IPS-18c (cell line): ENCODE measurements around the gene SCD5.

Experiments used
- H3K4me3 ChIP-seq: 2 replicates; pipeline ENCODE4 v1.7.0; 2013; ENCODE audit warnings: low read depth, mild to moderate bottlenecking, low read length, moderate library complexity; ENCODE audit not compliant: insufficient read depth
- H3K9me3 ChIP-seq: one replicate; pipeline ENCODE4 v1.6.1; 2013; ENCODE audit warnings: mild to moderate bottlenecking, low read length, moderate library complexity; ENCODE audit not compliant: control insufficient read depth, insufficient read depth

The SCD5 gene

DNA sequence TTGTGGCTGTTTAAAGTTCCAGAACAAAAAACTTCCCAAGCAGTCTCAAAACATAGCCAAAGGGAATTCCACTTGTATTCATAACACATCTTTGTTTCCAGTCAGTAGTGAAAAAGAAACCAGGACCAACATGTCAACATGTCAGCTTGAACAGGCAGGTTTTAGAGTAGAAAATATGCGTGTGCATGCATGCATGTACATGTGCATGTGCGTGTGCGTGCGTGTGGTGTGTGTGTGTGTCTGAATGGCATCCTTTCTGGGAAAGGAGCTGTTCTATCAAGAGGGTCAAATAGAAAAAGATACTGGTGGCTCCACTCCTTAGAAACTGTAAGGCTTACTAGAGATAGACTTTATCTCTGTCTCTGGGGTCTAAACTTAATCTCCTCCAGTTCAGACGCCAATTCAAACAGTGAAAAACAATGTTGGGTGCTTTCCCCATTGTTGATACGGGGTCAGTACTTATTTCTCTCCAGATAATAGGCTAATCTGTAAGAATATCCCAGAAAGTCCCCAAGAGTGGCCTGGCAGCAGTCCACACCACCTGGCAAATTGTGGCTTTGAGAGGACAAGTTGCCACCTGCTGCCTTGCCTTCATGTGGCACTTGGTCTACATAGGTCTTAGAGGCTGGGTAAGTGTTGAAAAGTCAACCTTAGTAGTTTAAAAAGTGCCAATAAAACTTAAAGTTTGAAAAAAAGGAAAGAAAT is 110.4 kb downstream of the SCD5 start:
- H3K4me3 ChIP-seq: no peak overlapping the region
- no peaks in the 10 kb centered on the region for H3K9me3 ChIP-seq

DNA sequence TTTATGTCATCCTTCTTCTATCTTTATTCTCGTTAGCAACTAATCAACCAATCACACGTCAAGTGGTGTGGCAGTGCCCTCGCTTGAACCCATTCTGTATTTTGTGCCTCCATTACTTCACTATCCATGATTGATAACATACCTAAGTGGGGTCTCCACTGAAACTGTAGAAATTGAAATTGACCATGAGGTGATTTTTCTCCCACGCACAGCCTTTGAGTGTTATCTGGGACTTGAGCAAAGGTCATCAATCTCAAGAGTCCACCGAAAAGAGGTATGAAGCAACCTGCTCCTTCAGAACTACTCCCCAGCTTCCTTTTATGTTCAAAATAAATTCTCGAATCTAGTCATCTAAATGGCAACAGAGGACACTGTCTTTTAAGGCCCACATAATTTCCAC is 111.1 kb downstream of the SCD5 start:
- Histone ChIP-seq H3K4me3 (no peak overlapping the region), H3K9me3 (no peaks in the 10 kb centered on the region)

DNA sequence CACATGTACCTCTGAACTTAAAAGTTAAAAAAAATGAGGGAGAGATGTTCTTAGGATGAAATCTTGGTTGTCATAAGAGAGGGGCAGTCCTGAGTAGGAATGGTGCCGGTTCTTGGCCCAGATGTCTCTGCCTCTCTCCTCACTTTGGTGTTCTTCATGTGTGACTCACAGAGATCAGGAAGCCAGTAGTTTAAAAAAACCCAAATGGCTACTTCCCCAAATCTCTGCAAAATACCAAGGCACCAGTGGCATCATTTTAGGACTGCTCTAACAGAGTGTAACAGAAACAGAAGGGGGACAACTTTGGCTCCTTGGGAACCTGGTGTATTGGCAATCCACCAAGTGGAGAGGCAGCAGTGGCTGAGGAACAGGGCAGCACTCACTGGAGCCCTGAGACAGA is 116.8 kb downstream of the SCD5 start:
- H3K4me3 ChIP-seq: no peak overlapping the region
- H3K9me3 ChIP-seq: no peaks in the 10 kb centered on the region

DNA sequence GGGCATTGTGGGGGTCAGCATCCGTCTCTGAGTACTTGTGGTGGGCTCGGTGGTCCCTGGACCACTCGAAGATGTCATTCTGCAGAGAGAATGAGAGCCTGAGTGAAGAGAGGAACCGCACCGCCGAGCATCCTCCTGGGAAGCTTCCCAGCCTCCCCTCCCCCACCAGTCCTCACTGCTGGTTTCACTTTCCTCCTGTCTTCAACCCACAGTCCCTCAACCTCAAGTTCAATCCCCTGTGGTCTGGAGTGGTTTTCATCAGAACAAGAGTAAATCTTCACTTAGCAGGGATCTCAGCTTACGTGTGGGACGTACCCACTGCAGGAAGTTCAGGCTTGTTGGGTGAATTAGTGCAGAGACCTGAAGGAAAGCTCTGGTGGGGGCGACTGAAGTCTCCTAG is 117.8 kb downstream of the SCD5 start:
- H3K4me3 ChIP-seq: no peak overlapping the region
- H3K9me3 ChIP-seq: no peaks in the 10 kb centered on the region

DNA sequence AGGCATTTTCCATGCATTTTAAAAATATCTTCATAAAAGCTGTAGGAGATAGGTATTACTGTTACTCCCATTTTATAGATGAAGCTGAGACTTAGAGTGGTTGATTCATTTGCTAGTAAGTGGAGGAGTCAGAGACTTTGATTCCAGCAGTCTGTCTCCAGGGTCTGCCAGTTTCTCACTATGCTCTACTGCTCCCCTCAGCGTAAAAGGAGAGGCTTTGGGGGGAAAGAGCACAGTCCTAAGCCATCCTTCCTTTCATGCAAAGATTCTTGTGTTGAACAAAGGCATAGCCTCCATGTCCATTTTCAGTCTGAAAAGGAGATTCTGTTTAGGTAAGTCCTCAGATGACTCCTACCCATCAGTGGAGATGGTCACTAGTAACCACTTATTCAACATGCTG is 119.1 kb downstream of the SCD5 start:
- H3K9me3 ChIP-seq: no peaks in the 10 kb centered on the region
- no peak overlapping the region for H3K4me3 ChIP-seq

DNA sequence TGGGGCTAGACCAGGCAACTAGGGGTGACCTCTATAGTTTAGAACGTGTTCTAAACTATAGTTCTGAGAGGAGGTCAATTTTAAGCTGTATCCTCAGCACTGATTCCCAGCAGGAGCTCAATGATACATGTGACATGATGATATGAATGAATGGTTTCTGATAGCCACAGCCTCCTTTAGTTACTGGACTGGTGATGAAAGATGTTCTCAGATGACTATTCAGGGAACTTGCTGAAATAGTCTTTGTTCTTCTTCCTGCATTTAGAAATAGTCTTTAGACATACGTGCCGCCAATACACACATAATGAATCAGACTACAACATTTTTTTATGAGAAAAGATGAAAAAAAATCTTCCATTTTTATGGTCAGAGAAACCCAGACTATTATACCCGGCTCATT is 120.5 kb downstream of the SCD5 start:
- Histone ChIP-seq H3K9me3 (no peaks in the 10 kb centered on the region), H3K4me3 (no peak overlapping the region)

DNA sequence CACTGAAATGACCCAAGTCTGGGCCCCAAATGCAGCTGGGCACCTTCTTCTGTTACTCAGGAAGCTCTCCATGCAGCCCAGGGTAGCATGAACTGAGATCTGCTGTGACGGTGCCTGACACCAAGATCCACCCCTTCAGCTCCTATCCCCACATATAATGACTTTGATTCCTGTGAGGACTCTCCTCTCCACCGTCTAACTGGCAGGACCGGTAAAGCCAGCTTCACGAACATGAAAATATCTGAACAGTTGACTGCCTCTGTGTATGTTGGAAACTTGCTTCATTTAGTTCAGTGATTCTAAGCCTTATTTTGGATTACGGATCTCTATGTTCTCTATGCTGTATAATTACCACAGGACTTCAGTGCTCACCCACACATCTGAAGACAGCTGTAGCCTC is 121.3 kb downstream of the SCD5 start:
- no peak overlapping the region for H3K4me3 ChIP-seq
- no peaks in the 10 kb centered on the region for H3K9me3 ChIP-seq

DNA sequence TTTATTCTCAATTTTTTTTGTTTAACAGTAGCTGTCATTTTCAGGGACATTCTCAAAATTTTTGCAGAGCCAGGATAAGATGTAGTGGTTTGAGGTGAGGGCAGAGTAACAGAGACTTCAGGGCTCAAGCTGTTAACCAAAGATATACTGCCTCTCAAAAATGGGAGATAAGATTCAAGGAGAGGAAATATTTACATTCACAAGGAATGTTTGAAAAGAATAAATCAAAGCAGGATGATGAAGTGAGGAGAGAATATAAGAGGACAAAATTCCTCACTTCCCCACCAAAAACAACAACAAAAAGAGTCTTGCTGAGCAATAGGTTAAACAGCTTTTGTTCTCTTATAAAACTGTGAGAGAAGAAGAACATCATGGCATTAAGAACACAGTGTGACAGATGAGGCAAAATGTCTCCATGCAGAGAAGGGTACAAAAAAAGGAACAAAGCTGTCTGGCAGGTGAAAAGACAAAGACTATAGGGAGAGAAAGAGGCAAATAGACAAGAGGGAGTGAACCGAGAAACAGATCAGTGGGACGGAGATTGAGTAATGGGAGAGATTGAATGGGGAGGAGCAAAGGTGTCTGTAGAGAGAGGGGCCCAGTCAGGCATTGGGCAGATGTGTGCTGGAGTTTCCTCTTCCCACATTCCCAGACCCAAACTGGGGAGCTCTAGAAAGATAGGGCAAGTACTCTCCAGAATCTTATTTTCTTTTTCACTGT is 130.7 kb downstream of the SCD5 start:
- Histone ChIP-seq H3K4me3 (no peak overlapping the region), H3K9me3 (no peaks in the 10 kb centered on the region)

DNA sequence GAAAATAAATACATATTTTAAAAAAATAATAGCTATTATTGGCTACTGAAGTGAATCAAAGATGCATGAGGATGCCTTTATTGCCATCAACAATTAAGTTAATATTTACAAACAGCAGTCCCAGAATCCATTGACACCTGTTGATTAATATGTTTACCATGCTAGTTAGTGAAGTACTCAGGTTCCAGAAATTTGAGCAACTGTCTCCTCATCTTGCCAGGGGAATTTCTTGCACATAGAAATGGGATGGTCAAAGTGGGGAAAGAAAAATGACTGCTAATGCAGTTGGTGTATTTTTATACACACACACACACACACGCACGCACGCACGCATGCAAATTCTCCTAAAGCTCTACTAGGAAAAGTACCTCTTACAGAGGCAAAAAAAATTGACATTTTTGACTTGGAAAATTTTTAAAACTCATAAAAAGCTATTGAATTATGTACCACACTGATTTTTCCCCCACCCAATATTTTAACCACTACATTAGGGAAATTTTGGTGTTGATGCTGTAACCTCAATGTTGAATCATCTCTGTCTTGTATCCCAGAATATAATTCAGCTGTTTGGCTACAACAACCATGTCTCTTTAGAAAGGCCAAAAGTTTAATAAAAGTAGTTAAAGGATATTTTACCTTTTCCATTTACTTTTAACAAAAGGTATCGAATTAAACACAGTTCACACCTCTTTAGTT is 131.5 kb downstream of the SCD5 start:
- no peak overlapping the region for H3K4me3 ChIP-seq
- no peaks in the 10 kb centered on the region for H3K9me3 ChIP-seq

DNA sequence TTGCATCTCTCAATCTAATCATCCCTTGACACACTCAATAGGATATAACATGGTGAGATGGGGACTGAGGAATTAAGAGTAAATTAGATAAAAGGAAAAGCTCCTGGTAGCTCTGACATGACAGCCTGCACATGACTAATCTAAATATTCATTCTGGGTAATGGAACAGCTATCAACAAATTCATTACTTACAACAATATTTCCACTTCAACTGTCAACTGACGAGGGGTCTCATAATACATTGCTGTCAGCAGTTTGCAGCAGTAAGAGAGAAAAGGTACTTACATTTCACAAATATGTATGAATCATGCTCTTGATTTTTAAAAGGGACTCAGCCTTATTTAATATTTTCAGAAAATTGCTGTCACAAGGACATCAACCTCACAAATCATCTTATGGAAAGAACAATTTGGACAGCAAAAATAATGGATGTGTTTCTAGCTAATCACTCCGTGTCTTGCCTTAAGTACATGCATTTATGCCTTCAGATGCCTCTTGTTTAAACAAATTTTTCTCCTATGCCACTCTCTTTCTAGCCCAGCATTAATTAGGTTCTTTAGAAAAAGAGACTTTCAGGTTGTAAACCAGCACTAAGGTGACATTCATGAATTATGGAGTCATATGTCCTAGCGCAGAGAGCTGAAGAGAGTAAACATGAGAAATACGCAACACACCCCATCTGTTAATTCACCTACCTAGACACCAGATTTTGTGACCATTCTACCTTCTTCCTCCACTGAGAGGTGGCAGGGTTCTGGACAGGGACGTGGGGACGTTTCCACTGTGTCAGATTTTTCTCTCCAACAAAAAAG is 137.2 kb downstream of the SCD5 start:
- no peak overlapping the region for H3K4me3 ChIP-seq
- no peaks in the 10 kb centered on the region for H3K9me3 ChIP-seq

DNA sequence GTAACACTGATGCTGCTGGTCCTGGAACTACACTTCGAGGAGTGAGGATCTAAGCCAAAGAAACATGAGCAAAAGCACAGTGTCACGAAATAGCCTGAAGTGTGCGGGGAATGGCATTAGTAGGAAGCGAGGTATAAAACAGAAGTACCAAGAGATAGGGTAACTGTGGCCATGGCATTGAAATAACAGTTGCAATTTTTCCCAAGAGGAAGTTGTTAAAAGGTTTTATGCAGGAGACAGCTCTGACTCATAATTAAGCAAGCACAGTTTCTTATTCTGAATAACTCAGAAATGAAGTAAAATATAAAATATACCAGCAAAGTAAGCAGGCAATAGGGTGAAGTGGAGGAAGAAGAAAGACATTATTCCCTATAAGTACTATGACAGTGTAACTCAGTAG is 146.5 kb downstream of the SCD5 start:
- Histone ChIP-seq H3K4me3 (no peak overlapping the region), H3K9me3 (no peaks in the 10 kb centered on the region)

DNA sequence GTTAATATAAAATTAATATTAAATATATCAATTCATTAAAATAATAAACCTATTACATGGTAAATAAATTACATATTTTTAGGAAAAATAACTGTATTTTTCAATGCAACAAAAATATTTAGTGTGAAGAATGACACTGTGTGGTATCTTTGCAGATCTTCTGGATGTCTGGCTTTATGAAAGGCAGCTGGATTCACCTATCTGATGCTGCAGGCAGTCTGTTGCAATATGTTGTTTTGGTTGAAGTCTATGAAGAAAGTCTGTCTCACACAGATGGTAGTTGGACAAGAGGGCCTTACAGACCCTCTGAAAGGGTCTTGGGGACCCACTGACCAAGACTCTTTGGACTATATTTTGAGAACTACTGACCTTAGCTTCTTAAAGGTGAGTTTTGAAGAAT is 147.7 kb downstream of the SCD5 start:
- H3K9me3 ChIP-seq: no peaks in the 10 kb centered on the region

DNA sequence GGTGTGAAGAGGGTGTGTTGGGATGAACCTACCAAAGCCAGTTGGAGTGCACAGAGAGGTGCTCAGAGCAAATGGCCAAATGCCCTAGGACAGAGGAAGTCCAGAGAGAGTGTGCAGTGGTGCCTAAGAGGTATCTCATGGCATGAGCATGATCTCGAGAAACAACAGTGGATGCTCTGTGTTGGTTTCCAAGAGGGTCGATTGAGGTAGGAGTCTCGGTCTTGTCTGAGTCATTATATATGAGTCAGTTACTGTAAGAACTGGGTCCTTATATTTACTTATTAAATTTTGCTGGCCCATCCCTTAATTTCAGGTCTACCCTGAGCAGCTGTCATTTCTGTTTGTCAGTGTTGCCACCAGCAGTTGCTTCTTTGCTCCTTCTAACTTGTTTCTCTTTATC is 150.2 kb downstream of the SCD5 start:
- Histone ChIP-seq H3K4me3 (no peak overlapping the region), H3K9me3 (no peaks in the 10 kb centered on the region)

More for the DNA sequence above, 147.7 kb downstream of the SCD5 start:
- no peak overlapping the region for H3K4me3 ChIP-seq

DNA sequence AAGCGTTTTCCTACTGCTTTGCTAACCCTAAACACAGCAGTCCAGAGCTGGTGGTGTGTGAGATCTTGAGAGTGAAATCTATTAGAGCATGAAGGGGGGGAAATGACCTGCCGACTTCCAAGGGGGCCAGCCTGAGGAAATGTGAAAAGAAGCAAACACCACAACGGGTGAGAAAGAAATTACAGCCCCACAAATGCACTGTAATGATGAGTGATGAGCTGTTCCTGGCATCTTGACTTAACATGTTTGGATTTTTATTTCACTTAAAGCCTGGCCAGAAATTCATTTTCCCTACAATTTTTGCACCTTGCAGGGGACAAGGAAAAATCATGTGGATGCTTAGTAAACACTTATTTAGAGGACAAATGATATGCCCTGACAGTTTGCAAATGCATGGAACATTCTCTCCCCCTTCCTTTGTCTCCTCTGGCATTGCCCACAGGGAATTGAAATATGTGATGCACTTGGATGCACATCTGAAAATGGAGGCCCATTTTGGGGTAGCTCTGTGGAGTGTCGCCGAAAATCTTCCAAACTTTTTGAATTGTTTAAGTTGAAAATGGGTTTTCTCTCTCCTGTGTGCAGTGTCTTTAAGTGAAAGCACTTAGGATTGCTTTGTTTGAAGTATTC is 152.5 kb downstream of the SCD5 start:
- H3K4me3 ChIP-seq: no peak overlapping the region

DNA sequence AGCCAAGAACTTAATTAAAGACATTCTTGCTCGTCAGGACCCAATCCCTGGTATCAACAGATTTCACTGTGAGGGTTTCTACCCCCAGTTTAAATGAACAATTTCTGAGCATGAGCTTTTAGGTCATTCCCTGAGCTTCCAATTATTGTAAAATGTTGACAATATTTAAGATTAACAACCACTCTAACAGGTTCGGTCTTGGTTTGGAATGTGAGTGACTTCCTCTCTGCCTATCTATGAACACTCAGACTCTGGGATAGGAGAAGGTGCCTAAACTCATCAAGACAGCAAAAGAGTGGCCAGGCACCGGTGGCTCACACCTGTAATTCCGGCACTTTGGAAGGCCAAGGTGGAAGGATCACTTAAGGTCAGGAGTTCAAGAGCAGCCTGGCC is 153.9 kb downstream of the SCD5 start:
- H3K4me3 ChIP-seq: no peak overlapping the region

More for the DNA sequence above, 152.5 kb downstream of the SCD5 start:
- no peaks in the 10 kb centered on the region for H3K9me3 ChIP-seq

DNA sequence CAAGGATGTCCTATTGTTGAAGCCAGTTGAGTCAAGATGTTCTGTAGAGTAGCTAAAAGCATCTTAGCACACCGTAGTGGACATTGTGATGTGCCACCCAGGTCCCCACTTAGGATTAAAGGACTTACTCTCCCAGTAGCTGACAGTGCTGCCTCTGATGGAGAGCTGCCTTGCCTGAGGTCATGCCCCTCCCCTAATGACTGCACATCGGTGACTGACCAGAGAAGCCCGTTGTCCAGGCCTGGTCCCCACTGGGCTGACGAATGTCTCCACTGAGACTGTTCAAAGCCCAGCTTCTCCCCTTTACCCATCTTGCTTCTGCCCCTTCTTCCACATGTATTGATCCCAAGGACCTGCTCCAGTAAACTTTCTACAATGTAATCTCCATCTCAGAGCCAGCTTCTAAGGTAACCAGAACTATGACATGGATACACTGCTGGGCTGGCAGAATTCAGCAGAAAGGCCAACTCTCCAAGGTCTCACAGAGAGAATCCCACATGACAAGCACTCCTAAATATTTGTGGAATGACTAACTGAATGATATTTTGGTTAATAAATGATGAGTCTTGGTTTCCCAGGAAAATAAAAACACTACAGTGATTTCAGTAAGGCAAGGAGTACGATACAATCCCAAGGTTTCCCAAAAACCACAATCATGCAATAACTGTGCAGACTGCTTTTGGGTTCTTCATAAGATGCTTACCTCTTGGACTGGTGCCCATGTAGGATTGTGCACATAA is 154.4 kb downstream of the SCD5 start:
- H3K9me3 ChIP-seq: no peaks in the 10 kb centered on the region
- no peak overlapping the region for H3K4me3 ChIP-seq

More for the DNA sequence above, 153.9 kb downstream of the SCD5 start:
- no peaks in the 10 kb centered on the region for H3K9me3 ChIP-seq
